Esophagus (tissue), 2 donors: ENCODE results near the gene RPS3. TPM values are rescaled to one million over a fixed set of nuclear protein-coding genes. Genes with fewer than 3 reads are reported as not detected.

Source experiments
- H3K27ac ChIP-seq, 2 donors: one replicate each; pipeline ENCODE4 v1.5.1; 2013; ENCODE audit warnings: low read depth in 2 of 2, mild to moderate bottlenecking in 2 of 2, inconsistent platforms in 1 of 2, low read length in 1 of 2, moderate library complexity in 1 of 2
- H3K27me3 ChIP-seq, 2 donors: one replicate each; pipeline ENCODE4 v1.6.1; 2013; ENCODE audit warnings: low read length in 2 of 2, control low read depth in 1 of 2, mild to moderate bottlenecking in 1 of 2; ENCODE audit not compliant: insufficient read depth in 2 of 2, control insufficient read depth in 1 of 2
- H3K36me3 ChIP-seq, 2 donors: one replicate each; pipeline ENCODE4 v1.6.1; 2013; ENCODE audit warnings: low read length in 1 of 2; ENCODE audit not compliant: control insufficient read depth in 2 of 2, insufficient read depth in 2 of 2
- H3K4me1 ChIP-seq, 2 donors: one replicate each; pipeline ENCODE4 v1.6.1; 2013; ENCODE audit warnings: low read length in 1 of 2; ENCODE audit not compliant: control insufficient read depth in 2 of 2, insufficient read depth in 2 of 2
- H3K4me3 ChIP-seq, 2 donors: one replicate each; pipeline ENCODE4 v1.5.1; 2013; ENCODE audit warnings: low read length in 2 of 2, mild to moderate bottlenecking in 2 of 2, low read depth in 1 of 2, moderate library complexity in 1 of 2
- H3K9me3 ChIP-seq, 2 donors: one replicate each; pipeline ENCODE4 v1.6.1; 2013; ENCODE audit warnings: mild to moderate bottlenecking in 2 of 2, low read depth in 1 of 2, low read length in 1 of 2, moderate library complexity in 1 of 2; ENCODE audit not compliant: control insufficient read depth in 2 of 2, insufficient read depth in 1 of 2
- WGBS, 2 donors: extraction: QIAGEN DNeasy Blood & Tissue Kit; methylation state at CpG; one replicate each; pipeline ENCODE4 v1.1.7; 2013; 5-methylcytosine and 5-hydroxymethylcytosine counted together
- polyA plus RNA-seq, 2 donors: library from polyadenylated mRNA; stranded (reverse); fragments of 200-250 nt; gene quantifications; one replicate each; pipeline ENCODE4 v1.2.3, GENCODE V29; 2013
- donor health status: healthy with polysubstance abuse.
- donor health status: Bipolar disorder and iron deficiency.

RPS3 gene
- polyA plus RNA-seq, 2 donors, result 1,864 to 2,574 TPM

GRCh38 chr11:75431533-75432525, 32.5 kb downstream of the RPS3 start:
- H3K9me3 ChIP-seq, result peaks cover 3 to 11% of the 10 kb centered on the region in 2 donors
- H3K4me3 ChIP-seq, result no peak overlapping the region
- peaks cover 0 to 14% of the 10 kb centered on the region in 2 donors for H3K4me1 ChIP-seq
- peaks cover 0 to 8% of the 10 kb centered on the region in 2 donors for H3K27me3 ChIP-seq
- WGBS, 2 donors, result 57 to 62% methylated on average over 16 of the region's 16 CpGs
- no peak overlapping the region for H3K27ac ChIP-seq
- no peaks in the 10 kb centered on the region for H3K36me3 ChIP-seq

GRCh38 chr11:75432911-75433321, 33.6 kb downstream of the RPS3 start, which contains the start of gene KLHL35:
Gene KLHL35, minus strand, starts transcription at chr11:75433203. Its CDS starts 2,574 bp downstream, at chr11:75430629.
- Histone ChIP-seq H3K27ac (no peak within 1 kb of the TSS), H3K9me3 (peaks cover 3 to 11% of the 10 kb centered on the region in 2 donors), H3K36me3 (no peaks in the 10 kb centered on the region), H3K27me3 (peaks cover 0 to 8% of the 10 kb centered on the region in 2 donors), H3K4me3 (no peak within 1 kb of the TSS), H3K4me1 (peaks cover 0 to 14% of the 10 kb centered on the region in 2 donors)
- WGBS, 2 donors, result 26 to 28% methylated on average over 14 of the region's 14 CpGs

- WGBS, 2 donors, result 78 to 79% methylated on average over 6 of the region's 6 CpGs
- Histone ChIP-seq H3K36me3 (no peaks in the 10 kb centered on the region), H3K4me3 (no peak overlapping the region), H3K9me3 (peaks cover 3 to 11% of the 10 kb centered on the region in 2 donors), H3K27me3 (peaks cover 0 to 8% of the 10 kb centered on the region in 2 donors), H3K4me1 (peaks cover 0 to 14% of the 10 kb centered on the region in 2 donors), H3K27ac (no peak overlapping the region)
These were observed 34.1 kb downstream of the RPS3 start for GRCh38 chr11:75433443-75433842.

GRCh38 chr11:75434051-75434450, 34.7 kb downstream of the RPS3 start:
- peaks cover 0 to 14% of the 10 kb centered on the region in 2 donors for H3K4me1 ChIP-seq
- 83 to 84% methylated on average over 4 of the region's 4 CpGs for WGBS, 2 donors
- no peak overlapping the region for H3K27ac ChIP-seq
- peaks cover 0 to 8% of the 10 kb centered on the region in 2 donors for H3K27me3 ChIP-seq
- no peaks in the 10 kb centered on the region for H3K36me3 ChIP-seq
- H3K9me3 ChIP-seq, result peaks cover 3 to 11% of the 10 kb centered on the region in 2 donors
- H3K4me3 ChIP-seq, result no peak overlapping the region

- Histone ChIP-seq H3K4me1 (peaks cover 0 to 9% of the 10 kb centered on the region in 2 donors), H3K27me3 (peaks cover 0 to 8% of the 10 kb centered on the region in 2 donors), H3K9me3 (peaks cover 0 to 3% of the 10 kb centered on the region in 2 donors), H3K4me3 (no peak overlapping the region), H3K27ac (no peak overlapping the region), H3K36me3 (no peaks in the 10 kb centered on the region)
- 85 to 87% methylated on average over 12 of the region's 12 CpGs for WGBS, 2 donors
These were observed 35.7 kb downstream of the RPS3 start for GRCh38 chr11:75434886-75435570.

- Histone ChIP-seq H3K27me3 (peaks cover 0 to 8% of the 10 kb centered on the region in 2 donors), H3K4me1 (peaks cover 0 to 5% of the 10 kb centered on the region in 2 donors), H3K9me3 (peaks cover 0 to under 1% of the 10 kb centered on the region in 2 donors), H3K36me3 (no peaks in the 10 kb centered on the region), H3K4me3 (no peak overlapping the region), H3K27ac (no peak overlapping the region)
- WGBS, 2 donors, result 86 to 87% methylated on average over 9 of the region's 9 CpGs
These were observed 36.2 kb downstream of the RPS3 start for GRCh38 chr11:75435571-75435925.

GRCh38 chr11:75436806-75437205, 37.5 kb downstream of the RPS3 start:
- no peak overlapping the region for H3K27ac ChIP-seq
- no peaks in the 10 kb centered on the region for H3K36me3 ChIP-seq
- H3K9me3 ChIP-seq, result no peaks in the 10 kb centered on the region
- 91 to 92% methylated on average over 9 of the region's 9 CpGs for WGBS, 2 donors
- H3K4me1 ChIP-seq, result peaks cover 0 to 3% of the 10 kb centered on the region in 2 donors
- H3K4me3 ChIP-seq, result no peak overlapping the region
- H3K27me3 ChIP-seq, result no peaks in the 10 kb centered on the region

GRCh38 chr11:75437966-75438659, 38.8 kb downstream of the RPS3 start:
- H3K4me1 ChIP-seq, result no peaks in the 10 kb centered on the region
- H3K9me3 ChIP-seq, result no peaks in the 10 kb centered on the region
- H3K36me3 ChIP-seq, result no peaks in the 10 kb centered on the region
- no peak overlapping the region for H3K4me3 ChIP-seq
- 86 to 93% methylated on average over 13 of the region's 13 CpGs for WGBS, 2 donors
- no peaks in the 10 kb centered on the region for H3K27me3 ChIP-seq
- H3K27ac ChIP-seq, result no peak overlapping the region

GRCh38 chr11:75439026-75439425, 39.7 kb downstream of the RPS3 start:
- no peaks in the 10 kb centered on the region for H3K27me3 ChIP-seq
- H3K4me1 ChIP-seq, result no peaks in the 10 kb centered on the region
- 79 to 82% methylated on average over 14 of the region's 14 CpGs for WGBS, 2 donors
- H3K9me3 ChIP-seq, result no peaks in the 10 kb centered on the region
- no peaks in the 10 kb centered on the region for H3K36me3 ChIP-seq
- H3K4me3 ChIP-seq, result no peak overlapping the region
- H3K27ac ChIP-seq, result no peak overlapping the region
